GM08714 (cell line): ENCODE data around the gene KRTAP25-1.

Experiments
- H3K4me3 ChIP-seq: fragments of 200-500 bp; sonication (Bioruptor generic); 2 replicates; pipeline ENCODE4 v1.5.1; 2014; ENCODE audit warnings: mild to moderate bottlenecking, low read length, inconsistent platforms
- ZNF274 ChIP-seq: IDR thresholded peaks from 2 replicates; pipeline ENCODE4 v1.6.1; 2012; ENCODE audit warnings: mild to moderate bottlenecking, low read depth, low read length

Gene KRTAP25-1

GRCh38 chr21:30289215-30289614, at the start of gene KRTAP25-1:
Gene KRTAP25-1, minus strand, starts transcription at chr21:30289514. Its CDS starts 24 bp downstream, at chr21:30289490.
- no peak for TF ChIP-seq ZNF274

GRCh38 chr21:30338717-30339116, 49.4 kb upstream of the KRTAP25-1 start:
- TF ChIP-seq ZNF274 = no peak
- H3K4me3 ChIP-seq = no peak overlapping the region

More at GRCh38 chr21:30289215-30289614, at the start of gene KRTAP25-1:
- H3K4me3 ChIP-seq = no peak within 1 kb of the TSS

- no peak for TF ChIP-seq ZNF274
- no peak overlapping the region for H3K4me3 ChIP-seq
Measured at GRCh38 chr21:30337772-30338171, 48.5 kb upstream of the KRTAP25-1 start.

- no peak within 1 kb of the TSS for H3K4me3 ChIP-seq
- TF ChIP-seq ZNF274 = no peak
Measured at GRCh38 chr21:30337276-30337744, 48.0 kb upstream of the KRTAP25-1 start, which contains the start of gene KRTAP27-1. Gene KRTAP27-1, minus strand, starts transcription at chr21:30337694. Its CDS starts 26 bp downstream, at chr21:30337668.

GRCh38 chr21:30336596-30336995, 47.3 kb upstream of the KRTAP25-1 start:
- H3K4me3 ChIP-seq = no peak overlapping the region
- TF ChIP-seq ZNF274 = no peak

- H3K4me3 ChIP-seq = no peak overlapping the region
- TF ChIP-seq ZNF274 = no peak
Measured at GRCh38 chr21:30333736-30334135, 44.4 kb upstream of the KRTAP25-1 start.

- no peak for TF ChIP-seq ZNF274
Measured at GRCh38 chr21:30332681-30333080, 43.4 kb upstream of the KRTAP25-1 start.

GRCh38 chr21:30329203-30329875, 40.0 kb upstream of the KRTAP25-1 start:
- TF ChIP-seq ZNF274 = no peak
- H3K4me3 ChIP-seq = no peak overlapping the region

More at GRCh38 chr21:30332681-30333080, 43.4 kb upstream of the KRTAP25-1 start:
- no peak overlapping the region for H3K4me3 ChIP-seq

GRCh38 chr21:30326390-30326789, 37.1 kb upstream of the KRTAP25-1 start:
- H3K4me3 ChIP-seq = no peak overlapping the region
- no peak for TF ChIP-seq ZNF274

- no peak for TF ChIP-seq ZNF274
- H3K4me3 ChIP-seq = no peak within 1 kb of the TSS
Measured at GRCh38 chr21:30320215-30320614, 30.9 kb upstream of the KRTAP25-1 start, which contains the start of gene KRTAP26-1. Gene KRTAP26-1, minus strand, starts transcription at chr21:30320315. Its CDS starts 280 bp downstream, at chr21:30320035.

GRCh38 chr21:30315701-30316100, 26.4 kb upstream of the KRTAP25-1 start:
- no peak overlapping the region for H3K4me3 ChIP-seq
- no peak for TF ChIP-seq ZNF274

- no peak for TF ChIP-seq ZNF274
- H3K4me3 ChIP-seq = no peak overlapping the region
Measured at GRCh38 chr21:30306884-30307283, 17.6 kb upstream of the KRTAP25-1 start.

GRCh38 chr21:30305136-30305535, 15.8 kb upstream of the KRTAP25-1 start:
- H3K4me3 ChIP-seq = no peak overlapping the region
- no peak for TF ChIP-seq ZNF274

- H3K4me3 ChIP-seq = no peak within 1 kb of the TSS
- no peak for TF ChIP-seq ZNF274
Measured at GRCh38 chr21:30282850-30283249, 6.5 kb downstream of the KRTAP25-1 start, which contains the start of gene KRTAP24-1. Gene KRTAP24-1, minus strand, starts transcription at chr21:30282950. Its CDS starts 18 bp downstream, at chr21:30282932.

GRCh38 chr21:30271611-30272010, 17.7 kb downstream of the KRTAP25-1 start:
- H3K4me3 ChIP-seq = no peak overlapping the region
- TF ChIP-seq ZNF274 = no peak
